ENCODE measurements around the gene JMJD8.
A peak's percentile ranks its signal among the peaks of the same experiment; 100 is the strongest.

JMJD8 gene

GRCh38 chr16:674968-675883 lies 8.9 kb downstream of the JMJD8 start, which contains the start of gene RHBDL1:
TSS of gene RHBDL1 (plus strand) at chr16:675671. CDS start at chr16:675791, 120 bp downstream.
- DNase-seq, result no peak

DNA sequence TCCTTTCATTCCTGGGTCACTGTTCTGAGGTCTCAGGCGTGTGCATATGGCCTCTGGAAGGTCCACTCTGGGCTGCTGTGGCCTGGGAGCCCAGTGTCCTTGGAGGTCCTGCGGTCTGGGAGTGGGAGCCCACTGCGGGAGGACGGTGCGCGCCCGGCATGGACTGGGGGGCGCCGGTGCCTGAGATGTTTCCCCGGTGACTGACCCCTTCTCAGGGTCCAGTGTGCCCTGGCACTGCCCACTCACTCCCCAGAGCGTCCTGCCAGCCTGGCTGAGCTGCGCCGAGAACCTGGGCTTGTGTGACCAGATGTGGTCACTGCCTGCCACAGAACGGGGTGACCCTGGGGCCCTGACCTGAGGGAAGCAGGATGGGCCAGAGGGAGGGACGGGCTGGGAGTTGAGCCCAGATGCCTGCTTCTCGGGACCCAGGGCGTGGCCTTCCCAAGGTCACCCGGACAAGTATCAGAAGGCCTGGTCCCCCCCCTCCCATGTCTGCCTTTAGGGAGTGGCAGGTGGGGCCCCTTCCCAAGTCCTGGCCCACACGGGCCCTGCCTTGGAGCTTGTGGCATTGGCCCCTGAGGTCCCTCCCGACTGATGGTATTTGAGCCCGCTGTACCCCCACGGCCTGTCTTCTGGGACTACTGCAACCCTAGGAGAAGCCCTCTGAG lies 9.8 kb downstream of the JMJD8 start:
- no peak for DNase-seq

GRCh38 chr16:673399-673991 lies 10.6 kb downstream of the JMJD8 start:
- DNase-seq, result no peak

GRCh38 chr16:672851-673250 lies 11.3 kb downstream of the JMJD8 start:
- DNase-seq, result no peak

- DNase-seq, result no peak
Observed at GRCh38 chr16:672371-672770, 11.8 kb downstream of the JMJD8 start.

DNA sequence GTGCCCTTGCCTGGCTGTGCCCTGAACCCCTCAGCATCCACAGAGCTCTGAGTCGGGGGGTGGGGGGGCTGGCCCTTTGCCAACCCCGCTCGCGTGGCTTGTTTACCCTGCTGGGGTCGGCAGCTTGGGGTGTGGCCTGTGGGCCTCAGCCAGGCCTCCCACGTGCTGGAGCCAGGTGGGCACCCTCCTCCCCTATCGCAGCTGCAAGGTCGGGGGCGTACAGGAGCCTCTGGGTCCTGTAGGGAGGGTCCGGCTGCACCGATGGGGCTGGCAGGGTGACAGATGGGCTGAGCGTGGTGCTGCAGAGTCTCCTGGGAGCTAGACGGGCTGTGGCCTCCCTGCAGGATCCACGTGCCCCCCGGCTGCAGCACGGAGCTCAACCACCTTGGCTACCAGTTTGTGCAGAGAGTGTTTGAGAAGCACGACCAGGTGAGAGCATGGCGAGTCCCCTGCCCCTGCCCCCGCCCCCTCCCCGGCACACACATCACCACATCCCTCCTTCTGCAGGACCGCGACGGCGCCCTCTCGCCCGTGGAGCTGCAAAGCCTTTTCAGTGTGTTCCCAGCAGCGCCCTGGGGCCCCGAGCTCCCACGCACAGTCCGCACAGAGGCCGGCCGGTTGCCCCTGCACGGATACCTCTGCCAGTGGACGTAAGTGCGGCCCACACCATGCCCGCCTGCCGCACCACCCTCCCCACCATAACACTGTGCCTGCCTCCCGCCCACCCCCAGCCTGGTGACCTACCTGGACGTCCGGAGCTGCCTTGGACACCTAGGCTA lies 12.6 kb downstream of the JMJD8 start:
- DNase-seq, result no peak

DNA sequence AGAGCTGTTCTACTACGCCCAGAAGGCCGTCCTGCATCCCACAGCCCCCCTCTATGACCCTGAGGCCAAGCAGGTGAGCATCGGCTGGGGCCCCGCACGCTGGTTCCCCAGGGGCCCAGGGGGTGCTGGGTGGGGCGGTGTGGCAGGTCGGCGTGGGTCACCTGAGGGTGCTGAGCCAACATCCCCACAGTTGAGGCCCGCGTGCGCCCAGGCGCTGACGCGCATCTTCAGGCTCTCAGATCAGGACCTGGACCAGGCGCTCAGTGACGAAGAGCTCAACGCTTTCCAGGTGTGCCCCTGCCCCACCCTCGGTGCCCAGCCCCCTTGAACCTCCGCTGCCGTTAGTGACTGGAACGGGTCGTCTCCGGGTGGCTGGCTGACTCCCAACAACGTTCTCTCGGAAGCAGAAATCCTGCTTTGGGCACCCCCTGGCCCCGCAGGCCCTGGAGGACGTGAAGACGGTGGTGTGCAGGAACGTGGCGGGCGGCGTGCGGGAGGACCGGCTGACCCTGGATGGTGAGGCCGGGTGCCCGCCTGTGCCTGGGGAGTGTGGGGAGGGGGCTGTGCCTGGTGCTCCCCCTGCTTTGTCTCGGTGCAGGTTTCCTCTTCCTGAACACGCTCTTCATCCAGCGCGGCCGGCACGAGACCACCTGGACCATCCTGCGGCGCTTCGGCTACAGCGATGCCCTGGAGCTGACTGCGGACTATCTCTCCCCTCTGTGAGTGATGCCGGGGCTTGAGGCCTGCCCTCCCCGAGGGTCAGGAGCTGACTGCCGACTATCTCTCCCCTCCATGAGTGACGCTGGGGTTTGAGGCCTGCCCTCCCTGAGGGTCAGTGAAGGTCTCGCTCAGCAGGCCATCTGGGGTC lies 13.4 kb downstream of the JMJD8 start:
- DNase-seq, result no peak

GRCh38 chr16:669666-670065 lies 14.5 kb downstream of the JMJD8 start:
- no peak for DNase-seq

GRCh38 chr16:668519-669171 lies 15.5 kb downstream of the JMJD8 start:
- no peak for DNase-seq

GRCh38 chr16:667780-668518 lies 16.2 kb downstream of the JMJD8 start, which contains the start of gene RHOT2:
TSS of gene RHOT2 (plus strand) at chr16:668132. CDS start at chr16:668200, 68 bp downstream.
- peak; percentile 94 for DNase-seq

GRCh38 chr16:667113-667779 lies 16.9 kb downstream of the JMJD8 start:
- no peak for DNase-seq

GRCh38 chr16:666572-666971 lies 17.6 kb downstream of the JMJD8 start:
- no peak for DNase-seq

- DNase-seq, result no peak
Observed at GRCh38 chr16:662597-662996, 21.5 kb downstream of the JMJD8 start.

DNA sequence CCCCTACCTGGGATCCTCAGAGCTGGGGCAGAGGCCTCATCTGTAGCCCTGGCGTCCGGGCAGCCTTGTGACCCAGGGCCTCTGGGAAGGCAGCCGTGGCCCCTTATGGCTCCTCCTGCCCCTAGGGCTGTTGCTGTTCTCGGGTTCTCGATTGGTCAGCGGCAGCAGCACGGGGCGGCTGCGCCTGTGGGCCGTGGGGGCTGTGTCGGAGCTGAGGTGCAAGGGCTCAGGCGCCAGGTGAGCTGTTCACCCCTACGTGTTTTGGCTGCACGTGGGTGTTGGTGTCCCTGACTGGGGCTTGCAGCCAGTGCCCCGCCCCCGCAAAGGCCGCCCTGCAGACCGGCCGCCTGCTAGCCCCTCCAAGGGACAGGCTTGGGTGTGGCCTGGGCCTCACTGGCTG lies 22.0 kb downstream of the JMJD8 start:
- DNase-seq, result no peak

GRCh38 chr16:661184-661821 lies 22.8 kb downstream of the JMJD8 start:
- no peak for DNase-seq

GRCh38 chr16:660459-661183 lies 23.5 kb downstream of the JMJD8 start:
- peak; percentile 68 for DNase-seq

GRCh38 chr16:660132-660458 lies 24.0 kb downstream of the JMJD8 start:
- DNase-seq, result no peak

DNA sequence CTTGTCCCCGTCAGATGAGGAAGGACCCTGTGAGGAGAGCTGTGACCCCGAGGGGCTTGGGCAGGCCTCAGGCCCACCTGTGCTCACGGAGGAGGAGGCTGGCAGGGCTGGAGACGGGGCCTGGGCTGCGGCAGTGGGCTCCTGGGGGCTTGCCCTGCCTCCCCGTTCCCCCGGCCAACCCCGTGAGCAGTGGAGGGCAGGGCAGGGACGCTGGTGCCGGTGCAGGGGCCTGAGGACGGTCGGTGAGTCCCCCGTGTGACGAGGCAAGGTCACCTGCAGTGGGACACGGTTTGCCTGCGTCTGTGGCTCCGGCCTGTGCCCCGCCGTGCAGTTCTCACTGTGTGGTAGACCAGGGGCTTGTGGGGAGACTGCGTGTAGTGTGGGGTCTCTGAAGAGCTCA lies 24.5 kb downstream of the JMJD8 start:
- DNase-seq, result no peak
